ENCODE data around the gene TP63. TPM values are rescaled to one million over a fixed set of nuclear protein-coding genes. Genes with fewer than 3 reads are reported as not detected.

TP63 gene
- polyA plus RNA-seq, 1 experiment: not detected

DNA sequence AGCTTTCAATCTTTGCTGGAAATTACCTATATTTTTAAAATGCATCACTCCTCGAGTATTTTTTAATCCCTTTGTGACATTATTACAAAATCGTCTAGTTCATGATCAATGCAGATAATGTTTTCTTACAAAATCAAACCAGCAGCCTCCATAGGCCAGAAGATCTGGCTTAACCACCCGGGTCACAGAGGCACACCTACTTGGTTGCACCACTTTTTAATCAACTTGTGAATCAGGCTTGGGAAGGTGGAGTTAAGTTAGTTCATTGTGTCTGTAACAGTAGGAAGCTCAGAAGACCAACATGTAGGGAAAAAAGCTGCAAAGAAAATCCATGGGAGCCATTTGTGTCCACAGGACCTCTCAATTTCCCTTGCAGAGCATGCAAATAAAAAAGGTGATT lies 148.0 kb downstream of the TP63 start:
- no peak overlapping the region for H3K4me3 ChIP-seq (ENCODE audit: low read depth, low read length)
- H3K36me3 ChIP-seq (ENCODE audit: control insufficient read depth, insufficient read depth, low read length): no peaks in the 10 kb centered on the region
- ChIA-PET POLR2A (no interaction called here), CTCF (no interaction called here)
- DNase-seq (ENCODE audit: low read depth): no peak
- TF ChIP-seq, protein P1, sequence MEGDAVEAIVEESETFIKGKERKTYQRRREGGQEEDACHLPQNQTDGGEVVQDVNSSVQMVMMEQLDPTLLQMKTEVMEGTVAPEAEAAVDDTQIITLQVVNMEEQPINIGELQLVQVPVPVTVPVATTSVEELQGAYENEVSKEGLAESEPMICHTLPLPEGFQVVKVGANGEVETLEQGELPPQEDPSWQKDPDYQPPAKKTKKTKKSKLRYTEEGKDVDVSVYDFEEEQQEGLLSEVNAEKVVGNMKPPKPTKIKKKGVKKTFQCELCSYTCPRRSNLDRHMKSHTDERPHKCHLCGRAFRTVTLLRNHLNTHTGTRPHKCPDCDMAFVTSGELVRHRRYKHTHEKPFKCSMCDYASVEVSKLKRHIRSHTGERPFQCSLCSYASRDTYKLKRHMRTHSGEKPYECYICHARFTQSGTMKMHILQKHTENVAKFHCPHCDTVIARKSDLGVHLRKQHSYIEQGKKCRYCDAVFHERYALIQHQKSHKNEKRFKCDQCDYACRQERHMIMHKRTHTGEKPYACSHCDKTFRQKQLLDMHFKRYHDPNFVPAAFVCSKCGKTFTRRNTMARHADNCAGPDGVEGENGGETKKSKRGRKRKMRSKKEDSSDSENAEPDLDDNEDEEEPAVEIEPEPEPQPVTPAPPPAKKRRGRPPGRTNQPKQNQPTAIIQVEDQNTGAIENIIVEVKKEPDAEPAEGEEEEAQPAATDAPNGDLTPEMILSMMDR (IDR thresholded peaks at IDR 0.05; ENCODE audit: insufficient read depth, low read depth, low read length): no peak
- H3K27me3 ChIP-seq (ENCODE audit: control insufficient read depth, insufficient read depth, low read length): no peaks in the 10 kb centered on the region

DNA sequence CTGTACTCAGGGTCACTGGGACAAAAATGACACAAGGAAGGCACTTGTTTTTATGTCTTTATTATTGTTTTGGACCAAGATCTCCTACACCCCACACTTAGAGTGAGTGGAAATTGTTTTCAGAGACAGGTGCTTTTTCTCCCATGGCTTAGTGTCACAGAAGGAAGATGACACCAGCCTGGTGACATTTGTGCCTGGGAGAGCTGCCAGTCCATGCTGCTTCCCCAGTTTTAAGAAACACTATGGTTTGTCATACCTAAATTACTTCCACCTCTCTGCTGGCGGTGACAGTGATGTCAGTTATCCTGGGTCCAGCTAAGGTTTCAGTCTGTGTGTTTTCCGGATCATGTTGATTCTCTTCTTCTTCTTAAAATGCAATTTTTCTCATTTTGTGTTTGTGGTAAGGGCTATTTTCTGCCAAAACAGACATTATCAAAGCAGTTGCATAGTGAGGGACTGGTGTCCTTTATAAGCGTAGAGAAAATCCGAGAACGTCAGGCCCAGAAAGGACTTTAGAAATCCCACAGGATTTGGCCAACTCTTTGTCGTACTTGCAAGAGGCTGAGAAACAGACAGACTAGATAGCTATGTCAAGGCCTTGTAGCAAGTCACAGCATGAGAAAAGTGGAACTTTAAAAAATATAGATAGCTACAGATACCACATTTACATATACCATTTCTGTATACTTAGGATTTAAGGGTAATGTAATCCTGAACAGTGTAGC lies 149.5 kb downstream of the TP63 start:
- TF ChIP-seq, protein P1 (IDR thresholded peaks at IDR 0.05; ENCODE audit: insufficient read depth, low read depth, low read length): no peak
- Histone ChIP-seq H3K36me3 (ENCODE audit: control insufficient read depth, insufficient read depth, low read length) (no peaks in the 10 kb centered on the region), H3K27me3 (ENCODE audit: control insufficient read depth, insufficient read depth, low read length) (no peaks in the 10 kb centered on the region), H3K4me3 (ENCODE audit: low read depth, low read length) (no peak overlapping the region)
- CTCF ChIA-PET: no interaction called here
- POLR2A ChIA-PET: no interaction called here
- no peak for DNase-seq (ENCODE audit: low read depth)

DNA sequence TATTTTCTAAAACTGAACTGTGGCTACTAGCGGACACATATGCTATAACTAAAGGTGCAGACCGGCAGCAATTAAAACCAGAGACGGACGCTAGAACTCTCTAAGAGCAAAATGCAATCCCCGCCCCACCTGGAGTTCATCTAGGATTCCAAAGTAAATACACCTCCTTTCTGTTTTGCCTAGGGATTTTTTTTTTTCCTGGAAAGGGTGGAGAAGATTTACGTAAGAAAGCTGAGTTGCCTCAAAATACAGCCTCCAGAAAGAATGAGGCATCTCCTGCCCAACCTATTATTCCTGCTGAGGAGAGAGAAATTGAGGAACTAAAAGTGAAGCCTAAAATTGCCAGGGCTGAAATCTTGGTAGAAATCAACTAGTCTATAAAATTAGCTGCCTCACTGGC lies 150.2 kb downstream of the TP63 start:
- no peaks in the 10 kb centered on the region for H3K27me3 ChIP-seq (ENCODE audit: control insufficient read depth, insufficient read depth, low read length)
- no peak overlapping the region for H3K4me3 ChIP-seq (ENCODE audit: low read depth, low read length)
- no peaks in the 10 kb centered on the region for H3K36me3 ChIP-seq (ENCODE audit: control insufficient read depth, insufficient read depth, low read length)
- TF ChIP-seq, protein P1 (IDR thresholded peaks at IDR 0.05; ENCODE audit: insufficient read depth, low read depth, low read length): no peak
- ChIA-PET CTCF (no interaction called here), POLR2A (no interaction called here)
- no peak for DNase-seq (ENCODE audit: low read depth)

DNA sequence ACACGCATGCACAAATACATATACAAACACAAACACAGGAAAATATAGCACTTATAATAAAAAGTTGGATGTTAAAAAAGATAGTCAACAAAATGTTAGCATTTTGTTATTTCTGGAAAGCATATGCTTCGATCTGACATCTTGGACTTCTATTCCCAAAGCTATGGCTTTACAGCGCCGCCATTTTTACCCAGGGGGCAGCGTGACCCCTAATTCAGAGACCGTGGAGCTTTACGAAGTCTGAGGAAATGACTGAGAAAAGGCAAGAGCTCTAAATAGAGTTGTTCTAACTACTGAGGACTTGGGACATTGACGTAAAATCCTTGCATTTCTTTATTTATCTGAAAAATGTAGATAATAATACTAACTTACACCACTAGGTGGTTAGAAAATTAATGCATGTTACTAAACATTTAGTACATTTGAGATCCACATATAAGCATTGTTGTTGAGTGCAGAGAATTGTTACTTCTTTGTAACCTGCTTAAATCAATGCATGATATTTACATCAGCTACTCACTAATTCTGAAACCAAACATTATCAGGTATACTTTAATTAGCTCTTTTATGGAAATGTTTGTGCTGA lies 155.4 kb downstream of the TP63 start:
- TF ChIP-seq, protein P1 (IDR thresholded peaks at IDR 0.05; ENCODE audit: insufficient read depth, low read depth, low read length): no peak
- ChIA-PET CTCF (interaction anchor here (0.6 to 1.4 kb wide), 2 partner anchors 25 to 30 kb away, joined by 3 read pairs; no protein-coding TSS in a partner anchor), POLR2A (no interaction called here)
- Histone ChIP-seq H3K27me3 (ENCODE audit: control insufficient read depth, insufficient read depth, low read length) (no peaks in the 10 kb centered on the region), H3K4me3 (ENCODE audit: low read depth, low read length) (no peak overlapping the region), H3K36me3 (ENCODE audit: control insufficient read depth, insufficient read depth, low read length) (no peaks in the 10 kb centered on the region)
- no peak for DNase-seq (ENCODE audit: low read depth)

DNA sequence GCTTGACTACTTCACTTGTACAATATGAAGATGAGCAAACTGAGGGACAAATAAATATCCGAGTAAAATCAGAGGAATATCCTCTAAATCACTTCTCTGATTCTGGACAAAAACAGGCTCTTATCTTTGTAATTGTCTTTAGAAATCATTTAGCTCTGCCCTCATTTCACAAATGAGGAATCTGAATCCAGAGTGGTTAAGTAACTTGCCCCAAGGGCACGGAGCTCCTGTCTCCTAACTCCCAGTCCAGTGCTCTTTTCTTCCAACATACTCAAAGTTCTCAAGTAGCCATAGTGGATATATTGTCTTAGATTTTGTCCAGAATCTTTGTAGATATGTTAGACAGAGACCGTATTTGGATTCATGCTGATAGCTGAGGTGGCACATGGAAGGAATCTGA lies 156.0 kb downstream of the TP63 start:
- TF ChIP-seq, protein P1 (IDR thresholded peaks at IDR 0.05; ENCODE audit: insufficient read depth, low read depth, low read length): no peak
- no peak for DNase-seq (ENCODE audit: low read depth)
- Histone ChIP-seq H3K4me3 (ENCODE audit: low read depth, low read length) (no peak overlapping the region), H3K36me3 (ENCODE audit: control insufficient read depth, insufficient read depth, low read length) (no peaks in the 10 kb centered on the region), H3K27me3 (ENCODE audit: control insufficient read depth, insufficient read depth, low read length) (no peaks in the 10 kb centered on the region)
- ChIA-PET CTCF (interaction anchor here (0.6 to 1.4 kb wide), 2 partner anchors 25 to 31 kb away, joined by 3 read pairs; no protein-coding TSS in a partner anchor), POLR2A (no interaction called here)
